ENCODE results near the gene KCNG2.

KCNG2 gene

GRCh38 chr18:79789901-79790890 lies 7.5 kb upstream of the KCNG2 start:
- H3K4me3 ChIP-seq (replicated peaks; ENCODE audit: low read depth, low read length) = no peak overlapping the region
- no peak for TF ChIP-seq CTCF (IDR thresholded peaks at IDR 0.05; ENCODE audit: low read depth, low read length, missing control alignments)
- DNase-seq (ENCODE audit: extremely low read depth, low read depth) = no peak

- TF ChIP-seq CTCF (IDR thresholded peaks at IDR 0.05; ENCODE audit: low read depth, low read length, missing control alignments) = no peak
- DNase-seq (ENCODE audit: extremely low read depth, low read depth) = peak; percentile 15
- H3K4me3 ChIP-seq (replicated peaks; ENCODE audit: low read depth, low read length) = no peak overlapping the region
These were observed 6.5 kb upstream of the KCNG2 start for GRCh38 chr18:79790996-79791972.

- no peak for DNase-seq (ENCODE audit: extremely low read depth, low read depth)
- no peak for TF ChIP-seq CTCF (IDR thresholded peaks at IDR 0.05; ENCODE audit: low read depth, low read length, missing control alignments)
- no peak overlapping the region for H3K4me3 ChIP-seq (replicated peaks; ENCODE audit: low read depth, low read length)
These were observed 5.4 kb upstream of the KCNG2 start for GRCh38 chr18:79792096-79792987.

GRCh38 chr18:79792988-79793355 lies 4.8 kb upstream of the KCNG2 start:
- DNase-seq (ENCODE audit: extremely low read depth, low read depth) = no peak
- no peak overlapping the region for H3K4me3 ChIP-seq (replicated peaks; ENCODE audit: low read depth, low read length)
- no peak for TF ChIP-seq CTCF (IDR thresholded peaks at IDR 0.05; ENCODE audit: low read depth, low read length, missing control alignments)

GRCh38 chr18:79794846-79795245 lies 2.9 kb upstream of the KCNG2 start:
- TF ChIP-seq CTCF (IDR thresholded peaks at IDR 0.05; ENCODE audit: low read depth, low read length, missing control alignments) = no peak

GRCh38 chr18:79795446-79795845 lies 2.3 kb upstream of the KCNG2 start:
- no peak for TF ChIP-seq CTCF (IDR thresholded peaks at IDR 0.05; ENCODE audit: low read depth, low read length, missing control alignments)
- no peak overlapping the region for H3K4me3 ChIP-seq (replicated peaks; ENCODE audit: low read depth, low read length)
- no peak for DNase-seq (ENCODE audit: extremely low read depth, low read depth)

More at GRCh38 chr18:79794846-79795245, 2.9 kb upstream of the KCNG2 start:
- DNase-seq (ENCODE audit: extremely low read depth, low read depth) = no peak
- no peak overlapping the region for H3K4me3 ChIP-seq (replicated peaks; ENCODE audit: low read depth, low read length)

Data from HFF-Myc (cell line).